Measurements from ENCODE around the gene PHACTR1.

Gene PHACTR1

GRCh38 chr6:13025893-13026499 lies 309.4 kb downstream of the PHACTR1 start:
- DNase-seq (ENCODE audit: low read depth in 2 of 2) = no peak

- no peak for DNase-seq (ENCODE audit: low read depth in 2 of 2)
Observed at GRCh38 chr6:13026557-13026956, 310.0 kb downstream of the PHACTR1 start.

- DNase-seq (ENCODE audit: low read depth in 2 of 2) = no peak
Observed at GRCh38 chr6:13027207-13027606, 310.6 kb downstream of the PHACTR1 start.

GRCh38 chr6:13030396-13030795 lies 313.8 kb downstream of the PHACTR1 start:
- DNase-seq (ENCODE audit: low read depth in 2 of 2) = no peak

GRCh38 chr6:13032566-13032965 lies 316.0 kb downstream of the PHACTR1 start:
- DNase-seq (ENCODE audit: low read depth in 2 of 2) = no peak

- no peak for DNase-seq (ENCODE audit: low read depth in 2 of 2)
Observed at GRCh38 chr6:13033145-13033544, 316.6 kb downstream of the PHACTR1 start.

- no peak for DNase-seq (ENCODE audit: low read depth in 2 of 2)
Observed at GRCh38 chr6:13034316-13034715, 317.7 kb downstream of the PHACTR1 start.

GRCh38 chr6:13035606-13036005 lies 319.0 kb downstream of the PHACTR1 start:
- DNase-seq (ENCODE audit: low read depth in 2 of 2) = no peak

- no peak for DNase-seq (ENCODE audit: low read depth in 2 of 2)
Observed at GRCh38 chr6:13038315-13038714, 321.7 kb downstream of the PHACTR1 start.

- no peak for DNase-seq (ENCODE audit: low read depth in 2 of 2)
Observed at GRCh38 chr6:13038741-13039190, 322.2 kb downstream of the PHACTR1 start.

GRCh38 chr6:13044390-13044789 lies 327.8 kb downstream of the PHACTR1 start:
- no peak for DNase-seq (ENCODE audit: low read depth in 2 of 2)

- no peak for DNase-seq (ENCODE audit: low read depth in 2 of 2)
Observed at GRCh38 chr6:13044896-13045295, 328.3 kb downstream of the PHACTR1 start.

- no peak for DNase-seq (ENCODE audit: low read depth in 2 of 2)
Observed at GRCh38 chr6:13045676-13046075, 329.1 kb downstream of the PHACTR1 start.

GRCh38 chr6:13046084-13046483 lies 329.5 kb downstream of the PHACTR1 start:
- DNase-seq (ENCODE audit: low read depth in 2 of 2) = no peak

GRCh38 chr6:13048113-13048512 lies 331.5 kb downstream of the PHACTR1 start:
- DNase-seq (ENCODE audit: low read depth in 2 of 2) = no peak

GRCh38 chr6:13049666-13050254 lies 333.2 kb downstream of the PHACTR1 start:
- no peak for DNase-seq (ENCODE audit: low read depth in 2 of 2)

- DNase-seq (ENCODE audit: low read depth in 2 of 2) = no peak
Observed at GRCh38 chr6:13053006-13053461, 336.5 kb downstream of the PHACTR1 start.

- DNase-seq (ENCODE audit: low read depth in 2 of 2) = no peak
Observed at GRCh38 chr6:13058051-13058450, 341.5 kb downstream of the PHACTR1 start.

GRCh38 chr6:13059026-13059425 lies 342.5 kb downstream of the PHACTR1 start:
- no peak for DNase-seq (ENCODE audit: low read depth in 2 of 2)

- no peak for DNase-seq (ENCODE audit: low read depth in 2 of 2)
Observed at GRCh38 chr6:13063300-13063918, 346.8 kb downstream of the PHACTR1 start.

GRCh38 chr6:13065581-13065980 lies 349.0 kb downstream of the PHACTR1 start:
- DNase-seq (ENCODE audit: low read depth in 2 of 2) = no peak

- no peak for DNase-seq (ENCODE audit: low read depth in 2 of 2)
Observed at GRCh38 chr6:13066050-13066449, 349.5 kb downstream of the PHACTR1 start.

GRCh38 chr6:13066820-13067219 lies 350.3 kb downstream of the PHACTR1 start:
- DNase-seq (ENCODE audit: low read depth in 2 of 2) = no peak
